K562 treated with DMSO at 1 percent for 4 hours (cell line): Measurements from ENCODE around the gene ATOSB. TPM values are rescaled to one million over a fixed set of nuclear protein-coding genes. Genes with fewer than 3 reads are reported as not detected.

Source experiments
- total RNA-seq: library from RNA; unstranded; fragments of 300-600 nt; gene quantifications from 2 replicates; pipeline ENCODE4 v1.2.3, GENCODE V29; 2022; ENCODE audit not compliant: insufficient read depth

The ATOSB gene
- total RNA-seq, result 3.8 and 5.1 TPM in 2 replicates

GRCh38 chr9:35115680-35116538 is at the start of gene ATOSB:
TSS of gene ATOSB (minus strand) at chr9:35115862. CDS start at chr9:35108274, 7,588 bp downstream.

GRCh38 chr9:35161713-35162604 is 46.3 kb upstream of the ATOSB start, which contains the start of gene UNC13B:
TSS of gene UNC13B (plus strand) at chr9:35162009. CDS start at chr9:35162284, 275 bp downstream.

GRCh38 chr9:35102769-35103659 is 12.6 kb downstream of the ATOSB start, which contains the start of gene STOML2:
TSS of gene STOML2 (minus strand) at chr9:35103131. CDS start at chr9:35103094, 37 bp downstream.

GRCh38 chr9:35096035-35096849 is 19.4 kb downstream of the ATOSB start, which contains the start of gene PIGO:
TSS of gene PIGO (minus strand) at chr9:35096591. CDS start at chr9:35095565, 1,026 bp downstream.

GRCh38 chr9:35079426-35080341 is 36.0 kb downstream of the ATOSB start, which contains the start of gene FANCG:
TSS of gene FANCG (minus strand) at chr9:35079942. CDS start at chr9:35079524, 418 bp downstream.

GRCh38 chr9:35072461-35073278 is 43.0 kb downstream of the ATOSB start, which contains the start of gene VCP:
TSS of gene VCP (minus strand) at chr9:35072625. CDS start at chr9:35072353, 272 bp downstream.

Other genes with a start within 250 kb of the ATOSB start
- 0.82 TPM in 1 of 2 replicates, not detected in the other for gene PHF24, start 157.6 kb downstream of the ATOSB start, total RNA-seq
- 1.5 and 1.6 TPM in 2 replicates for gene DNAJB5, start 126.1 kb downstream of the ATOSB start, total RNA-seq
- 165 and 199 TPM in 2 replicates for gene VCP, start 43.2 kb downstream of the ATOSB start, total RNA-seq
- 16.0 and 18.4 TPM in 2 replicates for gene FANCG, start 35.9 kb downstream of the ATOSB start, total RNA-seq
- gene PIGO, start 19.3 kb downstream of the ATOSB start, total RNA-seq, result 6.3 and 9.2 TPM in 2 replicates
- 159 and 179 TPM in 2 replicates for gene STOML2, start 12.7 kb downstream of the ATOSB start, total RNA-seq
- 8.7 and 9.6 TPM in 2 replicates for gene UNC13B, start 46.1 kb upstream of the ATOSB start, total RNA-seq